Loucy (cell line): Measurements from ENCODE around the gene IL12A.

Experiments
- EZH2phosphoT487 ChIP-seq: fragments of 200-600 bp; IDR thresholded peaks from 2 replicates; pipeline ENCODE4 v1.6.1; 2018; ENCODE audit warnings: antibody characterized with exemption, mild to moderate bottlenecking, moderate library complexity, borderline replicate concordance
- TF ChIP-seq, protein P1 (sequence below): fragments of 200-600 bp; sonication (generic); conservative IDR thresholded peaks from 2 replicates; pipeline ENCODE4 v1.5.1; 2014; ENCODE audit warnings: mild to moderate bottlenecking, antibody characterized with exemption, low read length

- TF ChIP-seq, protein P1, sequence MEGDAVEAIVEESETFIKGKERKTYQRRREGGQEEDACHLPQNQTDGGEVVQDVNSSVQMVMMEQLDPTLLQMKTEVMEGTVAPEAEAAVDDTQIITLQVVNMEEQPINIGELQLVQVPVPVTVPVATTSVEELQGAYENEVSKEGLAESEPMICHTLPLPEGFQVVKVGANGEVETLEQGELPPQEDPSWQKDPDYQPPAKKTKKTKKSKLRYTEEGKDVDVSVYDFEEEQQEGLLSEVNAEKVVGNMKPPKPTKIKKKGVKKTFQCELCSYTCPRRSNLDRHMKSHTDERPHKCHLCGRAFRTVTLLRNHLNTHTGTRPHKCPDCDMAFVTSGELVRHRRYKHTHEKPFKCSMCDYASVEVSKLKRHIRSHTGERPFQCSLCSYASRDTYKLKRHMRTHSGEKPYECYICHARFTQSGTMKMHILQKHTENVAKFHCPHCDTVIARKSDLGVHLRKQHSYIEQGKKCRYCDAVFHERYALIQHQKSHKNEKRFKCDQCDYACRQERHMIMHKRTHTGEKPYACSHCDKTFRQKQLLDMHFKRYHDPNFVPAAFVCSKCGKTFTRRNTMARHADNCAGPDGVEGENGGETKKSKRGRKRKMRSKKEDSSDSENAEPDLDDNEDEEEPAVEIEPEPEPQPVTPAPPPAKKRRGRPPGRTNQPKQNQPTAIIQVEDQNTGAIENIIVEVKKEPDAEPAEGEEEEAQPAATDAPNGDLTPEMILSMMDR, result no peak
- TF ChIP-seq EZH2phosphoT487, result no peak
Observed at GRCh38 chr3:159991591-159991990, 3.0 kb downstream of the IL12A start.
